ENCODE measurements around the gene MSANTD2. TPM values are rescaled to one million over a fixed set of nuclear protein-coding genes. Genes with fewer than 3 reads are reported as not detected.

MSANTD2 gene
- total and polyA plus RNA-seq, 2 donors from 2014 or later = 6.5 to 16.4 TPM

DNA sequence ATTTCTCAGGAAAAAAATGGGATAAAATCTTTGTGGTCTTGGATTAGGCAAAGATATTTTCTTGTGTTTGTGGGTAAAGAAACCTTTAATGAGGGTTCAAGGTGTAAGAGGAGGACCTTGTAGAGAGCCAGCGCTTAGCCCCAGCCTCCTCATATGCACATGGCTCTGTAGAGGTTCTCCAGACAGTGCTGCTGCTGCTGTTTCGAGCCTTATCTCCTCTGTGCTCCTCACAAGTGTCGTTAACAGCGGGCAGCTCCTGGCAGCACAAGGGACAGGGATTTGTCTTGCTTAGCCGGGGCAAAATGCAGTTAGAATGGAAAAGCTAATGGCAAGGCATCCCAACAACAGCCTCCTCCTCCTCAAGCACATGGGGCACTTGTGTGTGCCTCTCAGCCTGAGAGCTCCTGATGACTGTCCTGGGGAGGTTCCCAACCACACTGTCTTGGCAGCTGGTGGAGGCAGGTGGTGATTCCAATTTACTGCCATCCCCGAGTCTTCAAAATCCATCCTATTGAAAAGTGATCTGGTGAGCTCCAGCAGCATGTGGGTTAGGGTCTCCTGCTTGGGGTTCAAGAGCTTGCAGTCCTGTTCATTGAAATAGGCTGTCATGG is 7.6 kb upstream of the MSANTD2 start:
- intact Hi-C loops (cut with DNase I) = no loop called here
- FAIRE-seq = no peak
- no peak for DNase-seq

DNA sequence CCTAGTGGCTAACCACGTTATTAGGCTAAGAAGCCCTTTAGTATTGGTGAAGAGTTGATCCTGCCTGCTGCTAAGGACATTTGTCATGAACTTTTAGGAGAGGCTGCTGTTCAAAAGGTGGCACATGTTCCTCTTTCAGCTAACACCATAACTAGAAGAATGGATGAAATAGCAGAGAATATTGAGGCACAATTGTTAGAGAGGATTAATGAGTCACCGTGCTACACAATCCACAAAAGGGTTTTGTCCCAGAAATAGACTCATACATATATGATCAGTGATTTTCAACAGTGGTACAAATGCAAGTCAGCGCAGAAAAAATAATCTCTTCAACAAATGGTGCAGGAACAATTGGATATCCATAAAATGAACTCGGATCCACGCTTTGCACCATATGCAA is 7.0 kb upstream of the MSANTD2 start:
- Histone ChIP-seq H3K36me3 (ENCODE audit: control insufficient read depth in 2 of 3, insufficient read depth in 3 of 3, low read length in 3 of 3) (no peaks in the 10 kb centered on the region), H3K27me3 (ENCODE audit: control insufficient read depth, insufficient read depth, low read length) (no peaks in the 10 kb centered on the region), H3K27ac (ENCODE audit: low read depth in 2 of 2, low read length in 2 of 2) (no peak overlapping the region), H3K4me1 (ENCODE audit: control insufficient read depth in 2 of 3, insufficient read depth in 2 of 3, low read depth in 1 of 3, low read length in 3 of 3) (no peaks in the 10 kb centered on the region), H3K9ac (ENCODE audit: low read length in 3 of 3) (no peak overlapping the region), H3K4me3 (ENCODE audit: low read length in 3 of 3) (no peak overlapping the region), H3K9me3 (ENCODE audit: control insufficient read depth in 2 of 3, insufficient read depth in 1 of 3, low read length in 3 of 3) (no peaks in the 10 kb centered on the region)
- TF ChIP-seq, protein P1, sequence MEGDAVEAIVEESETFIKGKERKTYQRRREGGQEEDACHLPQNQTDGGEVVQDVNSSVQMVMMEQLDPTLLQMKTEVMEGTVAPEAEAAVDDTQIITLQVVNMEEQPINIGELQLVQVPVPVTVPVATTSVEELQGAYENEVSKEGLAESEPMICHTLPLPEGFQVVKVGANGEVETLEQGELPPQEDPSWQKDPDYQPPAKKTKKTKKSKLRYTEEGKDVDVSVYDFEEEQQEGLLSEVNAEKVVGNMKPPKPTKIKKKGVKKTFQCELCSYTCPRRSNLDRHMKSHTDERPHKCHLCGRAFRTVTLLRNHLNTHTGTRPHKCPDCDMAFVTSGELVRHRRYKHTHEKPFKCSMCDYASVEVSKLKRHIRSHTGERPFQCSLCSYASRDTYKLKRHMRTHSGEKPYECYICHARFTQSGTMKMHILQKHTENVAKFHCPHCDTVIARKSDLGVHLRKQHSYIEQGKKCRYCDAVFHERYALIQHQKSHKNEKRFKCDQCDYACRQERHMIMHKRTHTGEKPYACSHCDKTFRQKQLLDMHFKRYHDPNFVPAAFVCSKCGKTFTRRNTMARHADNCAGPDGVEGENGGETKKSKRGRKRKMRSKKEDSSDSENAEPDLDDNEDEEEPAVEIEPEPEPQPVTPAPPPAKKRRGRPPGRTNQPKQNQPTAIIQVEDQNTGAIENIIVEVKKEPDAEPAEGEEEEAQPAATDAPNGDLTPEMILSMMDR (IDR thresholded peaks at IDR 0.05; ENCODE audit: borderline replicate concordance, extremely low read depth, insufficient read depth) = no peak
- FAIRE-seq (no peak), DNase-seq (no peak)
- intact Hi-C loops (cut with DNase I) = no loop called here

More for the DNA sequence above, 7.6 kb upstream of the MSANTD2 start:
- no peak overlapping the region for H3K9ac ChIP-seq (ENCODE audit: low read length in 3 of 3)
- TF ChIP-seq, protein P1 (IDR thresholded peaks at IDR 0.05; ENCODE audit: borderline replicate concordance, extremely low read depth, insufficient read depth) = no peak
- no peak overlapping the region for H3K27ac ChIP-seq (ENCODE audit: low read depth in 2 of 2, low read length in 2 of 2)
- H3K4me3 ChIP-seq (ENCODE audit: low read length in 3 of 3) = no peak overlapping the region
- H3K36me3 ChIP-seq (ENCODE audit: control insufficient read depth in 2 of 3, insufficient read depth in 3 of 3, low read length in 3 of 3) = no peaks in the 10 kb centered on the region
- H3K27me3 ChIP-seq (ENCODE audit: control insufficient read depth, insufficient read depth, low read length) = no peaks in the 10 kb centered on the region
- no peaks in the 10 kb centered on the region for H3K4me1 ChIP-seq (ENCODE audit: control insufficient read depth in 2 of 3, insufficient read depth in 2 of 3, low read depth in 1 of 3, low read length in 3 of 3)
- no peaks in the 10 kb centered on the region for H3K9me3 ChIP-seq (ENCODE audit: control insufficient read depth in 2 of 3, insufficient read depth in 1 of 3, low read length in 3 of 3)

DNA sequence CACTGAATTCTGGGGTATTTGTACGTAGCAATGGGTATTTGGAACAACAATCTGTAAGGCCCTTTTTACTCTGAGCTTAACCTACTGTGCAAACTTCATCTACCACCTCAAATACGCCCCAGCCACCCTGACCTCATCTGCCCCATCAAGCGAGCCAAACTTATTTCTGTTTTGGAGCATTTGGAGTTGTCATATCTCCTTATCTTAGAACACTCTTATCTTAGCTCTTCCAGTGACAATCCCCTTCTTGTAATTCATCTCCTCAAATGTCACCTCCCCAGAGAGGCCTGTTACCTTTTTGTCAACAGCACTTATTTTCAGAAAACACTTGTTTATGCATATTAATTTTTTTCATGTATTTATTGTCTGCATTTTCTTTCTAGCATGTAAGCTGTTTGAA is 4.7 kb upstream of the MSANTD2 start:
- DNase-seq = no peak
- H3K27me3 ChIP-seq (ENCODE audit: control insufficient read depth, insufficient read depth, low read length) = no peaks in the 10 kb centered on the region
- no peaks in the 10 kb centered on the region for H3K36me3 ChIP-seq (ENCODE audit: control insufficient read depth in 2 of 3, insufficient read depth in 3 of 3, low read length in 3 of 3)
- H3K27ac ChIP-seq (ENCODE audit: low read depth in 2 of 2, low read length in 2 of 2) = no peak overlapping the region
- peaks cover 0 to 4% (median 0%) of the 10 kb centered on the region in 3 donors for H3K4me1 ChIP-seq (ENCODE audit: control insufficient read depth in 2 of 3, insufficient read depth in 2 of 3, low read depth in 1 of 3, low read length in 3 of 3)
- intact Hi-C loops (cut with DNase I) = no loop called here
- H3K9ac ChIP-seq (ENCODE audit: low read length in 3 of 3) = no peak overlapping the region
- TF ChIP-seq, protein P1 (IDR thresholded peaks at IDR 0.05; ENCODE audit: borderline replicate concordance, extremely low read depth, insufficient read depth) = no peak
- no peak for FAIRE-seq
- no peaks in the 10 kb centered on the region for H3K9me3 ChIP-seq (ENCODE audit: control insufficient read depth in 2 of 3, insufficient read depth in 1 of 3, low read length in 3 of 3)
- no peak overlapping the region for H3K4me3 ChIP-seq (ENCODE audit: low read length in 3 of 3)
